Upper lobe of left lung (tissue), 6 donors: ENCODE results near the gene PACS2. TPM values are rescaled to one million over a fixed set of nuclear protein-coding genes. Genes with fewer than 3 reads are reported as not detected.

Experiments used
- ATAC-seq, 2 donors: fragments of 200-7000 bp; cut with Tn5 transposase; one replicate each; pipeline ENCODE4 v1.9.1; 2022; ENCODE audit warnings: mild to moderate bottlenecking in 2 of 2, moderate library complexity in 2 of 2; ENCODE audit not compliant: low FRiP score in 2 of 2
- DNase-seq, 2 donors: peaks; one replicate each; pipeline ENCODE4 v3.0.0-alpha.2; 2019 to 2020
- H3K27ac ChIP-seq, 4 donors: fragments of 200-600 bp; sonication (generic); one replicate each; pipeline ENCODE4 v1.5.1; 2016 to 2019
- H3K27me3 ChIP-seq, 4 donors: fragments of 200-600 bp; sonication (generic); one replicate each; pipeline ENCODE4 v1.5.1; 2017 to 2019
- H3K36me3 ChIP-seq, 4 donors: fragments of 200-600 bp; sonication (generic); one replicate each; pipeline ENCODE4 v1.5.1; 2016 to 2019
- H3K4me1 ChIP-seq, 4 donors: fragments of 200-600 bp; sonication (generic); one replicate each; pipeline ENCODE4 v1.5.1; 2018 to 2019
- H3K4me3 ChIP-seq, 4 donors: fragments of 200-600 bp; sonication (generic); one replicate each; pipeline ENCODE4 v1.5.1; 2017 to 2019; ENCODE audit warnings: mild to moderate bottlenecking in 2 of 4, moderate library complexity in 1 of 4
- H3K9me3 ChIP-seq, 4 donors: fragments of 200-600 bp; sonication (generic); one replicate each; pipeline ENCODE4 v1.5.1; 2018 to 2019
- EP300 ChIP-seq, 4 donors: sonication (generic); formaldehyde crosslinking; IDR thresholded peaks; one replicate each; pipeline ENCODE4 v1.5.1; 2017; ENCODE audit warnings: antibody characterized with exemption in 4 of 4, control low read depth in 2 of 4
- POLR2A ChIP-seq, 4 donors: fragments of 450-650 bp; IDR thresholded peaks; one replicate each; pipeline ENCODE4 v1.5.1; 2016 to 2017; ENCODE audit warnings: antibody characterized with exemption in 4 of 4, mild to moderate bottlenecking in 2 of 4
- POLR2AphosphoS5 ChIP-seq, 2 donors: sonication (generic); formaldehyde crosslinking; IDR thresholded peaks; one replicate each; pipeline ENCODE4 v1.5.1; 2017; ENCODE audit warnings: antibody characterized with exemption in 2 of 2
- WGBS, 2 donors: methylation state at CpG; one replicate each; pipeline ENCODE4 v1.1.5; 2017 to 2018; 5-methylcytosine and 5-hydroxymethylcytosine counted together
- total RNA-seq, 6 donors: library from RNA; depleted of rRNA in 4 of 6; stranded (reverse); fragments of >200 nt in 4 of 6; gene quantifications; one replicate each; pipeline versions ENCODE4 v1.1.0 to v1.2.1, GENCODE V29; 2016 to 2021
- TF ChIP-seq, protein P1 (sequence below), 6 experiments: fragments of 450-650 bp in 4 of 6; fragments of 200-600 bp in 2 of 6; sonication (generic) in 2 of 6; IDR thresholded peaks; one replicate each; pipeline ENCODE4 v1.5.1; 2016 to 2019; ENCODE audit warnings: antibody characterized with exemption in 6 of 6
- donor health status: DM: no; HTN: no; CAD: no; lungs with moderate emphysema.
- donor health status: DM: no; HTN: yes; CAD: no; lungs with severe emphysema.

Gene PACS2
- total RNA-seq, 6 donors from 2014 or later: 53.4 to 204 (median 86.5) TPM

DNA sequence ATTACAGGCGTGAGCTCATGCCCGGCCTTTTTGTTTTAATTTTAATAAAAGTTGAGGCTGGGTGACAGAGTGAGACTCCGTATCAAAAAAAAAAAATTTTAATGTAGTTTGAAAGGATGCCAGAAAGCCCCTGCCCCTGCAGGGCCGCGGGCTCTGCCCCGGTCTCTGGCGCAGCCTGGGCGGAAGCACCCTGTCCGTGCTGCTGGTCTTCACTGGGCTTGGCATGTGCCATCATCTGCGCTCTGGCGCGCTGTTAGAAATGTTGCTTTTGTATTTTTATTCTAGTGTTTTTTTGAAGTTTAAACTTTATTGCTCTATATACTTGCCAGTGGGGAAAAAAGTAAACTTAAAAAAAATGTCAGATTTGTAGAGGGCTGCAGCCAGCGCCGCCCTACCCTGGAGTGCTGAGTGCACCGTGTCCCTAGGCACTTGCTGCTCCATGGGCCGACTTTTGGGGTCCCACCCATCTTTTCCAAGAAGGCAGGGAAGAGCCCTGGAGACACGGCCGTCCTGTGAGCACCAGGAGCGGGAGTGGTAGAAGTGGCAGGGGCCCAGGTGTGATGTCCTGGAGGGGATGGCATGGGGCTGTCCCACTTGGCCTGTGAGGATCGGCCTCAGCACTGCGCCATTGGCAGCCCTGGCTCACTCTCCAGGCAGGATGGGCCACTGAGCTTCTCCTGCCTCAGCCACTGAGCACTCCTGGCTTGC is 109.1 kb downstream of the PACS2 start:
- no peaks in the 10 kb centered on the region for H3K9me3 ChIP-seq
- no peak overlapping the region for H3K27ac ChIP-seq
- peaks cover 0 to 10% (median 5%) of the 10 kb centered on the region in 4 donors for H3K36me3 ChIP-seq
- TF ChIP-seq, protein P1, sequence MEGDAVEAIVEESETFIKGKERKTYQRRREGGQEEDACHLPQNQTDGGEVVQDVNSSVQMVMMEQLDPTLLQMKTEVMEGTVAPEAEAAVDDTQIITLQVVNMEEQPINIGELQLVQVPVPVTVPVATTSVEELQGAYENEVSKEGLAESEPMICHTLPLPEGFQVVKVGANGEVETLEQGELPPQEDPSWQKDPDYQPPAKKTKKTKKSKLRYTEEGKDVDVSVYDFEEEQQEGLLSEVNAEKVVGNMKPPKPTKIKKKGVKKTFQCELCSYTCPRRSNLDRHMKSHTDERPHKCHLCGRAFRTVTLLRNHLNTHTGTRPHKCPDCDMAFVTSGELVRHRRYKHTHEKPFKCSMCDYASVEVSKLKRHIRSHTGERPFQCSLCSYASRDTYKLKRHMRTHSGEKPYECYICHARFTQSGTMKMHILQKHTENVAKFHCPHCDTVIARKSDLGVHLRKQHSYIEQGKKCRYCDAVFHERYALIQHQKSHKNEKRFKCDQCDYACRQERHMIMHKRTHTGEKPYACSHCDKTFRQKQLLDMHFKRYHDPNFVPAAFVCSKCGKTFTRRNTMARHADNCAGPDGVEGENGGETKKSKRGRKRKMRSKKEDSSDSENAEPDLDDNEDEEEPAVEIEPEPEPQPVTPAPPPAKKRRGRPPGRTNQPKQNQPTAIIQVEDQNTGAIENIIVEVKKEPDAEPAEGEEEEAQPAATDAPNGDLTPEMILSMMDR (IDR thresholded peaks at IDR 0.05): no peak
- TF ChIP-seq POLR2A (IDR thresholded peaks at IDR 0.05): no peak
- peak in 1 of 2 donors; percentile 49 for DNase-seq
- no peak overlapping the region for H3K4me3 ChIP-seq
- H3K27me3 ChIP-seq: no peaks in the 10 kb centered on the region
- WGBS, 2 donors: 96% methylated on average over 20 to 21 of the region's 21 CpGs
- H3K4me1 ChIP-seq: peaks cover 22 to 37% (median 27%) of the 10 kb centered on the region in 4 donors
- no peak for ATAC-seq

GRCh38 chr14:105424861-105425260 is 110.3 kb downstream of the PACS2 start:
- Histone ChIP-seq H3K4me1 (peaks cover 14 to 28% (median 19%) of the 10 kb centered on the region in 4 donors), H3K9me3 (no peaks in the 10 kb centered on the region), H3K4me3 (no peak overlapping the region), H3K36me3 (peaks cover 0 to 10% (median 5%) of the 10 kb centered on the region in 4 donors), H3K27ac (no peak overlapping the region), H3K27me3 (no peaks in the 10 kb centered on the region)
- DNase-seq (peak in 1 of 2 donors; percentile 65), ATAC-seq (no peak)
- TF ChIP-seq POLR2A (IDR thresholded peaks at IDR 0.05): no peak
- no peak for TF ChIP-seq POLR2AphosphoS5 (IDR thresholded peaks at IDR 0.05)
- TF ChIP-seq, protein P1 (IDR thresholded peaks at IDR 0.05): no peak
- TF ChIP-seq EP300 (IDR thresholded peaks at IDR 0.05): no peak
- WGBS, 2 donors: 93 to 94% methylated on average over 10 to 11 of the region's 12 CpGs

GRCh38 chr14:105425823-105426247 is 111.3 kb downstream of the PACS2 start:
- peak in 1 of 2 donors; percentile 68 for DNase-seq
- no peak for ATAC-seq
- Histone ChIP-seq H3K36me3 (peaks cover 0 to 10% (median 5%) of the 10 kb centered on the region in 4 donors), H3K4me3 (no peak overlapping the region), H3K27me3 (no peaks in the 10 kb centered on the region), H3K4me1 (peaks cover 11 to 27% (median 21%) of the 10 kb centered on the region in 4 donors), H3K9me3 (no peaks in the 10 kb centered on the region), H3K27ac (no peak overlapping the region)
- 96 to 100% methylated on average over 1 to 12 of the region's 23 CpGs for WGBS, 2 donors
- TF ChIP-seq, protein P1 (IDR thresholded peaks at IDR 0.05): no peak
- TF ChIP-seq POLR2A (IDR thresholded peaks at IDR 0.05): no peak
- no peak for TF ChIP-seq POLR2AphosphoS5 (IDR thresholded peaks at IDR 0.05)
- TF ChIP-seq EP300 (IDR thresholded peaks at IDR 0.05): no peak

DNA sequence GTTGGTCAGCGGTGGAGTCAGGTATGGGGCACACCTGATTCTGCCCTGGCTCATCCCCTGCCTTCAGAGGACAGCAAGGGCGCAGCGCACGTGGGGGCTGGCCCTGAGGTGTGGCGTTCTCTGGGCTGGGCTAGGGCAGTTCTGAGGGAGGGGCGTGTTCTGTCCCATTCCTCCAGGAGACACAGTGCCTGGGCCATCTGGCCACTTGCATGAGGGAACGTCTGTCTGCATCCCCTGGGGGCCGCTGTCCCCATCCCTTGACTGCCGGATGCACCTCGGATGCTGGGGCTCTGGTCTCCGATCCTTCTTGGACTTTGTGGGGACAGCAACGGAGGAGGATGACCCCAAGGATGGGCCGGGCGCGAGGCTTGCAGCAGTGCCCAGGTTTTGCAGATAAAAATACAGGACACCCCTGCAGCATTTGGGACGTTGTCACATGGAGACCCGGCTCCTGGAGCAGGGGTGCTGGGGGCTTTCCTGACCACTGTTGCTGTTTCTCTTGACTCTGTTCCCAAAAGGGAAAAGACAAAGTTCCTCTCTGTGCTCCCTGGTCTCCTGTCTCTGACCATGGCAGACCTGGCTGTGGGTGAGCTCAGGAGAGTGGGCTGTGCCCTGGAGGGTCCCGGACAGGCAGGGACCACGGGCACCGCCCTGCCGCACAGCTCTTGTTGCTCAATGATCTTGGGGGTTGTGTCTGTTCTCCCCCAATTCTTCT is 112.0 kb downstream of the PACS2 start:
- TF ChIP-seq POLR2AphosphoS5 (IDR thresholded peaks at IDR 0.05): no peak
- TF ChIP-seq EP300 (IDR thresholded peaks at IDR 0.05): no peak
- TF ChIP-seq POLR2A (IDR thresholded peaks at IDR 0.05): no peak
- TF ChIP-seq, protein P1 (IDR thresholded peaks at IDR 0.05): no peak
- no peak for ATAC-seq

More for the DNA sequence above, 112.0 kb downstream of the PACS2 start:
- 96 to 97% methylated on average over 19 to 21 of the region's 21 CpGs for WGBS, 2 donors
- H3K36me3 ChIP-seq: peaks cover 0 to 10% (median 5%) of the 10 kb centered on the region in 4 donors
- no peaks in the 10 kb centered on the region for H3K27me3 ChIP-seq
- H3K4me1 ChIP-seq: peaks cover 4 to 22% (median 15%) of the 10 kb centered on the region in 4 donors
- peak in 1 of 2 donors; percentile 61 for DNase-seq
- no peak overlapping the region for H3K4me3 ChIP-seq
- no peak overlapping the region for H3K27ac ChIP-seq
- H3K9me3 ChIP-seq: no peaks in the 10 kb centered on the region
